H9 (cell line): ENCODE data around the gene SCEL. TPM values are rescaled to one million over a fixed set of nuclear protein-coding genes. Genes with fewer than 3 reads are reported as not detected.

Source experiments
- DNase-seq: peaks from one replicate; pipeline ENCODE4 v3.0.0-alpha.2; 2017
- H2AFZ ChIP-seq: one replicate; pipeline ENCODE4 v1.6.1; 2013; ENCODE audit warnings: mild to moderate bottlenecking, low read length, control low read depth, moderate library complexity
- H2AK5ac ChIP-seq: 2 replicates; pipeline ENCODE4 v1.6.1; 2013; ENCODE audit warnings: low read length, control low read depth, mixed read lengths; ENCODE audit not compliant: insufficient read length
- H2BK120ac ChIP-seq: one replicate; pipeline ENCODE4 v1.6.1; 2013; ENCODE audit warnings: low read depth, mild to moderate bottlenecking, low read length, control low read depth, inconsistent platforms; ENCODE audit not compliant: poor library complexity, severe bottlenecking
- H2BK12ac ChIP-seq: 2 replicates; pipeline ENCODE4 v1.6.1; 2013; ENCODE audit warnings: low read length, control low read depth, mixed read lengths, low read depth; ENCODE audit not compliant: insufficient read length
- H2BK15ac ChIP-seq: 2 replicates; pipeline ENCODE4 v1.6.1; 2013; ENCODE audit warnings: low read depth, low read length, control low read depth
- H2BK20ac ChIP-seq: one replicate; pipeline ENCODE4 v1.6.1; 2013; ENCODE audit warnings: low read depth, mild to moderate bottlenecking, low read length, control low read depth, inconsistent platforms; ENCODE audit not compliant: poor library complexity, severe bottlenecking
- H2BK5ac ChIP-seq: 2 replicates; pipeline ENCODE4 v1.6.1; 2013; ENCODE audit warnings: low read length, control low read depth, mixed read lengths; ENCODE audit not compliant: insufficient read length
- H3K14ac ChIP-seq: 2 replicates; pipeline ENCODE4 v1.6.1; 2013; ENCODE audit warnings: low read length, control low read depth; ENCODE audit not compliant: insufficient read depth
- H3K18ac ChIP-seq: 2 replicates; pipeline ENCODE4 v1.6.1; 2013; ENCODE audit warnings: low read depth, mild to moderate bottlenecking, mixed read lengths, low read length, control low read depth; ENCODE audit not compliant: insufficient read length
- H3K23ac ChIP-seq: 2 replicates; pipeline ENCODE4 v1.6.1; 2013; ENCODE audit warnings: low read length, control low read depth, mixed read lengths, low read depth; ENCODE audit not compliant: insufficient read length
- H3K23me2 ChIP-seq: 2 replicates; pipeline ENCODE4 v1.6.1; 2013; ENCODE audit warnings: low read depth, mild to moderate bottlenecking, mixed read lengths, low read length, control low read depth; ENCODE audit not compliant: insufficient read length, poor library complexity, severe bottlenecking
- H3K27ac ChIP-seq: 2 replicates; pipeline ENCODE4 v1.5.1; 2013; ENCODE audit warnings: low read length, control low read depth, mixed read lengths, low read depth; ENCODE audit not compliant: insufficient read length
- H3K27me3 ChIP-seq: 2 replicates; pipeline ENCODE4 v1.6.1; 2013; ENCODE audit warnings: low read length, control low read depth, inconsistent platforms; ENCODE audit not compliant: insufficient read depth
- H3K4ac ChIP-seq: 2 replicates; pipeline ENCODE4 v1.6.1; 2013; ENCODE audit warnings: low read depth, mild to moderate bottlenecking, control low read depth, inconsistent platforms, low read length, moderate library complexity
- H3K4me1 ChIP-seq: 2 replicates; pipeline ENCODE4 v1.6.1; 2013; ENCODE audit warnings: low read length, control low read depth, inconsistent platforms; ENCODE audit not compliant: insufficient read depth
- H3K4me2 ChIP-seq: 2 replicates; pipeline ENCODE4 v1.6.1; 2013; ENCODE audit warnings: low read length, control low read depth, mixed read lengths; ENCODE audit not compliant: insufficient read length, insufficient read depth
- H3K56ac ChIP-seq: 2 replicates; pipeline ENCODE4 v1.6.1; 2013; ENCODE audit warnings: low read depth, mild to moderate bottlenecking, mixed read lengths, low read length, control low read depth; ENCODE audit not compliant: insufficient read length
- H3K79me1 ChIP-seq: 2 replicates; pipeline ENCODE4 v1.6.1; 2013; ENCODE audit warnings: low read depth, mild to moderate bottlenecking, moderate library complexity, low read length, control low read depth, inconsistent platforms; ENCODE audit not compliant: insufficient read depth, poor library complexity, severe bottlenecking
- H3K79me2 ChIP-seq: 2 replicates; pipeline ENCODE4 v1.6.1; 2013; ENCODE audit warnings: low read length, control low read depth, inconsistent platforms; ENCODE audit not compliant: insufficient read depth
- H3K9ac ChIP-seq: 2 replicates; pipeline ENCODE4 v1.6.1; 2013; ENCODE audit warnings: low read length, control low read depth, mixed read lengths; ENCODE audit not compliant: insufficient read length; ENCODE audit errors: extremely low read depth
- H3K9me3 ChIP-seq: one replicate; pipeline ENCODE4 v1.6.1; 2013; ENCODE audit warnings: low read depth, low read length, inconsistent platforms; ENCODE audit not compliant: control insufficient read depth
- H3T11ph ChIP-seq: one replicate; pipeline ENCODE4 v1.6.1; 2013; ENCODE audit warnings: mild to moderate bottlenecking, low read length, control low read depth, inconsistent platforms
- H4K20me1 ChIP-seq: one replicate; pipeline ENCODE4 v1.6.1; 2013; ENCODE audit not compliant: control insufficient read depth, insufficient read length, insufficient read depth
- H4K5ac ChIP-seq: 2 replicates; pipeline ENCODE4 v1.6.1; 2013; ENCODE audit warnings: low read depth, mild to moderate bottlenecking, mixed read lengths, low read length, control low read depth; ENCODE audit not compliant: insufficient read length
- H4K8ac ChIP-seq: replicated peaks from 2 replicates; pipeline ENCODE4 v1.6.1; 2013; ENCODE audit warnings: low read length, control low read depth, mixed read lengths, low read depth; ENCODE audit not compliant: insufficient read length
- H4K91ac ChIP-seq: 2 replicates; pipeline ENCODE4 v1.6.1; 2013; ENCODE audit warnings: low read depth, mild to moderate bottlenecking, moderate library complexity, mixed read lengths, low read length, control low read depth; ENCODE audit not compliant: insufficient read length
- H3K27ac Mint-ChIP-seq, 3 experiments: 2 replicates in 2 of 3; 3 replicates in 1 of 3; pipeline ENCODE4 v1.8.0; 2020 to 2021; ENCODE audit warnings: mixed read lengths in 3 of 3, mild to moderate bottlenecking in 1 of 3, moderate library complexity in 1 of 3
- H3K27me3 Mint-ChIP-seq: 2 replicates; pipeline ENCODE4 v1.8.0; 2021; ENCODE audit warnings: low read depth, mild to moderate bottlenecking, moderate library complexity, mixed read lengths
- H3K36me3 Mint-ChIP-seq, 3 experiments: 2 replicates in 2 of 3; 3 replicates in 1 of 3; pipeline ENCODE4 v1.8.0; 2020 to 2021; ENCODE audit warnings: low read depth in 3 of 3, mixed read lengths in 3 of 3; ENCODE audit not compliant: insufficient read depth in 1 of 3
- H3K4me1 Mint-ChIP-seq, 2 experiments: 2 replicates each; pipeline ENCODE4 v1.8.0; 2020; ENCODE audit warnings: mixed read lengths in 2 of 2
- H3K4me3 Mint-ChIP-seq, 2 experiments: 2 replicates in 1 of 2; 3 replicates in 1 of 2; pipeline ENCODE4 v1.8.0; 2020 to 2021; ENCODE audit warnings: mild to moderate bottlenecking in 2 of 2, mixed read lengths in 2 of 2, moderate library complexity in 1 of 2
- H3K9me3 Mint-ChIP-seq, 2 experiments: 2 replicates in 1 of 2; 3 replicates in 1 of 2; pipeline ENCODE4 v1.8.0; 2020; ENCODE audit warnings: mild to moderate bottlenecking in 2 of 2, mixed read lengths in 2 of 2, moderate library complexity in 1 of 2
- WGBS: extraction: QIAGEN DNeasy Blood & Tissue Kit; methylation state at CpG from one replicate; pipeline ENCODE4 v1.1.7; 2013; ENCODE audit warnings: missing lambda C conversion rate, low lambda C conversion rate, mixed read lengths; ENCODE audit not compliant: insufficient read length; ENCODE audit errors: extremely low coverage; 5-methylcytosine and 5-hydroxymethylcytosine counted together
- total RNA-seq: library from RNA; stranded (reverse); gene quantifications from 2 replicates; pipeline ENCODE4 v1.2.1, GENCODE V29; 2021
- TF ChIP-seq, protein P1 (sequence below): fragments of 200-600 bp; sonication (generic); conservative IDR thresholded peaks from 3 replicates; pipeline ENCODE4 v1.8.0; 2021; ENCODE audit warnings: antibody characterized with exemption, mild to moderate bottlenecking

SCEL gene
- total RNA-seq, 1 experiment from 2014 or later: not detected

- H3K9ac ChIP-seq: no peak overlapping the region
- no peaks in the 10 kb centered on the region; the same call in 1 of the 2 replicates for H3K79me2 ChIP-seq
- no peaks in the 10 kb centered on the region for H3K27me3 ChIP-seq
- Mint-ChIP-seq H3K4me1 (no peaks in the 10 kb centered on the region), H3K4me3 (no peak overlapping the region), H3K27ac (no peak overlapping the region), H3K36me3 (no peaks in the 10 kb centered on the region), H3K9me3 (no peaks in the 10 kb centered on the region), H3K27me3 (no peaks in the 10 kb centered on the region)
- DNase-seq: no peak
- H4K20me1 ChIP-seq: no peaks in the 10 kb centered on the region
- no peak overlapping the region for H3K56ac ChIP-seq
- H3K4me2 ChIP-seq: no peak overlapping the region
- H3K4ac ChIP-seq: no peak overlapping the region
- no peaks in the 10 kb centered on the region for H3K4me1 ChIP-seq
- H2BK15ac ChIP-seq: no peak overlapping the region
- H2BK20ac ChIP-seq: no peak overlapping the region
- no peak overlapping the region for H2AK5ac ChIP-seq
- H3K9me3 ChIP-seq: no peaks in the 10 kb centered on the region
- TF ChIP-seq, protein P1, sequence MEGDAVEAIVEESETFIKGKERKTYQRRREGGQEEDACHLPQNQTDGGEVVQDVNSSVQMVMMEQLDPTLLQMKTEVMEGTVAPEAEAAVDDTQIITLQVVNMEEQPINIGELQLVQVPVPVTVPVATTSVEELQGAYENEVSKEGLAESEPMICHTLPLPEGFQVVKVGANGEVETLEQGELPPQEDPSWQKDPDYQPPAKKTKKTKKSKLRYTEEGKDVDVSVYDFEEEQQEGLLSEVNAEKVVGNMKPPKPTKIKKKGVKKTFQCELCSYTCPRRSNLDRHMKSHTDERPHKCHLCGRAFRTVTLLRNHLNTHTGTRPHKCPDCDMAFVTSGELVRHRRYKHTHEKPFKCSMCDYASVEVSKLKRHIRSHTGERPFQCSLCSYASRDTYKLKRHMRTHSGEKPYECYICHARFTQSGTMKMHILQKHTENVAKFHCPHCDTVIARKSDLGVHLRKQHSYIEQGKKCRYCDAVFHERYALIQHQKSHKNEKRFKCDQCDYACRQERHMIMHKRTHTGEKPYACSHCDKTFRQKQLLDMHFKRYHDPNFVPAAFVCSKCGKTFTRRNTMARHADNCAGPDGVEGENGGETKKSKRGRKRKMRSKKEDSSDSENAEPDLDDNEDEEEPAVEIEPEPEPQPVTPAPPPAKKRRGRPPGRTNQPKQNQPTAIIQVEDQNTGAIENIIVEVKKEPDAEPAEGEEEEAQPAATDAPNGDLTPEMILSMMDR: no peak
- no peak overlapping the region for H3K14ac ChIP-seq
- H4K91ac ChIP-seq: no peak overlapping the region
- H3K18ac ChIP-seq: no peak overlapping the region
- no peak overlapping the region for H3K27ac ChIP-seq
- no peak overlapping the region for H2AFZ ChIP-seq
- H3K23me2 ChIP-seq: no peaks in the 10 kb centered on the region
- H2BK5ac ChIP-seq: no peak overlapping the region
- H4K5ac ChIP-seq: no peak overlapping the region
- no CpG with 5 or more reads among the region's 3 CpGs for WGBS
- no peak overlapping the region for H3K23ac ChIP-seq
- no peak overlapping the region for H2BK120ac ChIP-seq
- H3K79me1 ChIP-seq: no peaks in the 10 kb centered on the region
- no peak overlapping the region for H4K8ac ChIP-seq
- H3T11ph ChIP-seq: no peak overlapping the region
- no peak overlapping the region for H2BK12ac ChIP-seq
Observed at GRCh38 chr13:77583581-77583980, 48.1 kb downstream of the SCEL start.
